Skeletal muscle tissue (tissue), 4 donors: Measurements from ENCODE around the gene COX11. TPM values are rescaled to one million over a fixed set of nuclear protein-coding genes. Genes with fewer than 3 reads are reported as not detected.

Experiments used
- H3K27ac ChIP-seq: one replicate; pipeline ENCODE4 v1.7.0; 2013; ENCODE audit warnings: mild to moderate bottlenecking, low read depth, low read length, inconsistent platforms
- H3K27me3 ChIP-seq, 3 donors: one replicate each; pipeline ENCODE4 v1.7.0; 2013; ENCODE audit warnings: low read length in 3 of 3; ENCODE audit not compliant: control insufficient read depth in 3 of 3, insufficient read depth in 3 of 3
- H3K36me3 ChIP-seq, 3 donors: one replicate each; pipeline ENCODE4 v1.7.0; 2013; ENCODE audit warnings: low read length in 3 of 3; ENCODE audit not compliant: control insufficient read depth in 3 of 3, insufficient read depth in 3 of 3
- H3K4me1 ChIP-seq, 3 donors: one replicate each; pipeline ENCODE4 v1.7.0; 2013; ENCODE audit warnings: low read length in 3 of 3, mild to moderate bottlenecking in 3 of 3; ENCODE audit not compliant: control insufficient read depth in 3 of 3, insufficient read depth in 3 of 3
- H3K4me3 ChIP-seq, 3 donors: one replicate each; pipeline ENCODE4 v1.7.0; 2013; ENCODE audit warnings: low read length in 3 of 3
- H3K9ac ChIP-seq, 3 donors: one replicate each; pipeline ENCODE4 v1.7.0; 2013; ENCODE audit warnings: low read length in 3 of 3, mild to moderate bottlenecking in 3 of 3, moderate library complexity in 2 of 3, low read depth in 1 of 3
- H3K9me3 ChIP-seq, 3 donors: one replicate each; pipeline ENCODE4 v1.7.0; 2013; ENCODE audit warnings: low read length in 3 of 3; ENCODE audit not compliant: control insufficient read depth in 3 of 3
- total RNA-seq: library from RNA; depleted of rRNA; stranded (reverse); fragments of >200 nt; gene quantifications from one replicate; pipeline ENCODE4 v1.2.3, GENCODE V29; 2014
- donor health status: Osteomylitis.

Gene COX11
- total RNA-seq, 1 donor from 2014 or later = 28.2 TPM

- peaks cover 0 to 4% (median 0%) of the 10 kb centered on the region in 3 donors for H3K36me3 ChIP-seq
- H3K4me3 ChIP-seq = no peak overlapping the region
- no peaks in the 10 kb centered on the region for H3K4me1 ChIP-seq
- no peaks in the 10 kb centered on the region for H3K9me3 ChIP-seq
- H3K27ac ChIP-seq = no peak overlapping the region
- no peaks in the 10 kb centered on the region for H3K27me3 ChIP-seq
- H3K9ac ChIP-seq = no peak overlapping the region
Measured at GRCh38 chr17:54982399-54982798, 13.9 kb upstream of the COX11 start.

DNA sequence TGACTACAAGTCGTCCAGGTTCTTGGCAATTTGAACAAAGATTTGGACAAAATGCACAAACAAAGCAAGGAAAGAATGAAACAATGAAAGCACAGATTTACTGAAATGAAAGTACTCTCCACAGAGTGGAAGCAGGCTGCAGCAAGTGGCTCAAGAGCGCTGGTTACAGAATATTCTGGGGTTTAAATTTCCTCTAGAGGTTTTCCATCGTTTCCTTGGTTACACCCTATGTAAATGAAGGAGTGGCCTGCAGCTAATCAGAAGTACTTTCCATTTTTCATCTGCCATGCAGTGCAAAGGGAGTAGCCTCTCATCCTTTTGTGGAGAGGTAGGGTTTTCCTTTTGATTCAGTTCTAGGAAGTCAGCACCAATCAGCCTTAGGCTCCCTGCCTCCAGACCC is 11.9 kb upstream of the COX11 start:
- no peak overlapping the region for H3K4me3 ChIP-seq
- no peak overlapping the region for H3K9ac ChIP-seq
- no peaks in the 10 kb centered on the region for H3K9me3 ChIP-seq
- no peaks in the 10 kb centered on the region for H3K36me3 ChIP-seq
- no peaks in the 10 kb centered on the region for H3K4me1 ChIP-seq
- no peak overlapping the region for H3K27ac ChIP-seq
- no peaks in the 10 kb centered on the region for H3K27me3 ChIP-seq

GRCh38 chr17:54979657-54980056 is 11.2 kb upstream of the COX11 start:
- H3K4me3 ChIP-seq = no peak overlapping the region
- H3K27ac ChIP-seq = no peak overlapping the region
- H3K4me1 ChIP-seq = no peaks in the 10 kb centered on the region
- H3K36me3 ChIP-seq = no peaks in the 10 kb centered on the region
- H3K9ac ChIP-seq = no peak overlapping the region
- H3K9me3 ChIP-seq = no peaks in the 10 kb centered on the region
- no peaks in the 10 kb centered on the region for H3K27me3 ChIP-seq

DNA sequence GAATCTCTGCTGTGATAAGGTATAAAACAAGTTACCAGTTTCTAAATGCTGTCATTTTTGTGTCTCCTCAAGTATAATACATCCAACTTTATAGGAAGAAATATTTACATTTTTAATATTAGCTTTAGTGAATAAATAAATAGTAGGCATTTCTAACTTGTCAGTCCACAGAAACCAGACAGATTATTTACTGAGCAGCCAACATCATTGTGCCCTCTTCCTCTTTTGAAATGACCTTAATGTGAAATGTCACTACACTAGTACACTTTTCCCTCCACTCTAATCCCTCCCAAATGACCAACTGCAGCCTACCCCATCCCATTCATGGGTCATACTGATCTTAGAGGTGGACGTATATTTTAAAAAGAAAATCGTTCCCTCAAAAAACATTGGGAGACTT is 9.3 kb upstream of the COX11 start:
- H3K9ac ChIP-seq = no peak overlapping the region
- no peak overlapping the region for H3K4me3 ChIP-seq
- no peak overlapping the region for H3K27ac ChIP-seq
- no peaks in the 10 kb centered on the region for H3K27me3 ChIP-seq
- no peaks in the 10 kb centered on the region for H3K9me3 ChIP-seq
- H3K36me3 ChIP-seq = no peaks in the 10 kb centered on the region
- H3K4me1 ChIP-seq = no peaks in the 10 kb centered on the region

DNA sequence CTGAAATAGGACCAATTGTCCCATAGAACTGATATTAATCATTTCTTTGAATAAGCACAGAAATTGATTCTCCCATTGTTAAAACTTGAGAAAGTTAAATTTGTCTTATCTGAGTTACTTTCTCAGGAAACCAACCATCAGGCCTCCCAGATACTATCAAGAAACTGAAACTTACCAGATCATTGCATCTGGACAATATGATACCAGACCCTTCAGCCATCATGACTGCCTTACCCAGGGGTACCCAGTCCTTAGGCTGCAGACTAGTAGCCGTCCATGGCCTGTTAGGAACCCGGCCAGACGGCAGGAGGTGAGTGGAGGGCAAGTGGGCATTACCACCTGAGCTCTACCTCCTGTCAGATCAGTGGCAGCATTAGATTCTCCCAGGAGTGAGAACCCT is 7.9 kb upstream of the COX11 start:
- H3K27ac ChIP-seq = no peak overlapping the region
- no peaks in the 10 kb centered on the region for H3K36me3 ChIP-seq
- no peaks in the 10 kb centered on the region for H3K4me1 ChIP-seq
- H3K9me3 ChIP-seq = no peaks in the 10 kb centered on the region
- no peak overlapping the region for H3K9ac ChIP-seq
- no peaks in the 10 kb centered on the region for H3K27me3 ChIP-seq
- no peak overlapping the region for H3K4me3 ChIP-seq

DNA sequence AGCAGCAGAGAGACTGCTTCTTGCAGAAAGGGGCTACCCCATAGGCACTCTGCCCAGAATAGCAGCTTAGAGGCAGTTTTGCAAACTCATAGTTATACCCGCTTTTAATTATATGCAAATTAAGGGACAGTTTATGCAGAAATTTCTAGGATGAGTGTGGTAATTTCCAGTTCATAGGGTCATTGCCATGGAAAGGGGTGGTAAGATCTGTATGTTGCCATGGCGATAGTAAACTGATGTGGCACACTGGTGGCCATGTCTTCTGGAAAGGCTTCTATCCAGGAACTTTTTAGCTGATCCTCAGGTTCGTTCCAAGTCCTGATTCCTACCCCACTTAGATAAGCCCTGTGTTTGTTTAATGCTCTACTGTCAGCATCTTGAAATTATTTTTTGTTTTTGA is 6.3 kb upstream of the COX11 start:
- Histone ChIP-seq H3K27me3 (no peaks in the 10 kb centered on the region), H3K36me3 (no peaks in the 10 kb centered on the region), H3K9ac (no peak overlapping the region), H3K4me1 (peaks cover 0 to 6% (median under 1%) of the 10 kb centered on the region in 3 donors), H3K27ac (no peak overlapping the region), H3K4me3 (no peak overlapping the region), H3K9me3 (no peaks in the 10 kb centered on the region)

- peaks cover 9 to 19% (median 10%) of the 10 kb centered on the region in 3 donors for H3K4me1 ChIP-seq
- H3K9ac ChIP-seq = no peak overlapping the region
- no peaks in the 10 kb centered on the region for H3K27me3 ChIP-seq
- no peak overlapping the region for H3K27ac ChIP-seq
- H3K4me3 ChIP-seq = no peak overlapping the region
- no peaks in the 10 kb centered on the region for H3K9me3 ChIP-seq
- H3K36me3 ChIP-seq = no peaks in the 10 kb centered on the region
Measured at GRCh38 chr17:54972406-54973138, 4.1 kb upstream of the COX11 start.

DNA sequence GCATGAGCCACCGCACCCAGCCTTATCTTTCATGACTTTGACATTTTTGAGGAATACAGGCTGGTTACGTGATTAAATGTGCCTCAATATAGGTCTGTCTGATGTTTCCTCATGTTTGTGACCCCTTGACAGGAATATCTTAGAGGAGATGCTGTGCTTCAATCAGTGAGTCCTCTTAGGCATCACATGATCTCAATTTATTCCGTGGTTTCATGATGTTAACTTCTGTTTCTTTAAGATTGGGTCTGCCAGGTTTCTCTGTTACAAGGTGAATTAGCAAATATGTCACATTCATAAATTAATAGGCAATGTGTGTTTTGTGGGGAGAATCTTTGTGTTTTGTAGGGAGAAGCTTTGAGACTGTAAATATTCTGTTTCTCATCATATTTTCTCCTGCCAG is 3.4 kb upstream of the COX11 start:
- H3K27me3 ChIP-seq = no peaks in the 10 kb centered on the region
- H3K9me3 ChIP-seq = no peaks in the 10 kb centered on the region
- no peak overlapping the region for H3K27ac ChIP-seq
- no peak overlapping the region for H3K4me3 ChIP-seq
- no peaks in the 10 kb centered on the region for H3K36me3 ChIP-seq
- H3K4me1 ChIP-seq = peaks cover 11 to 23% (median 11%) of the 10 kb centered on the region in 3 donors
- no peak overlapping the region for H3K9ac ChIP-seq

DNA sequence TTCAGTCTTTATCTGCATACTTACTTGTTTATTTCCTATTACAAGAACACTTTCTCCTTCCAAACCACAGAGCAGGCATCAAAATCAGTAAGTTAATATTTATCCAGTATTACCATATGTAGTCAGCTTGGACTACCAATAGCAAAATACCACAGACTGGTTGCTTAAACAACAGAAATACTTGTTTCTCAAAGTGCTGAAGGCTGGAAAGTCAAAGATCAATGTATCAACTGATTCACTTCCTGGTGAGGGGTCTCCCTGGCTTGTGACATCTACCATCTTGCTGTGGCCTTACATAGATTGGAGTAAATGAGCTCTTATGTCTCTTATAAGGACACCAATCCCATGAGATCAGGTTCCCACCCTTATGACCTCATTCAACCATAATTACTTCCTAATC is 2.7 kb upstream of the COX11 start:
- H3K27me3 ChIP-seq = no peaks in the 10 kb centered on the region
- H3K4me3 ChIP-seq = no peak overlapping the region
- no peaks in the 10 kb centered on the region for H3K36me3 ChIP-seq
- peaks cover 11 to 23% (median 11%) of the 10 kb centered on the region in 3 donors for H3K4me1 ChIP-seq
- no peaks in the 10 kb centered on the region for H3K9me3 ChIP-seq
- H3K27ac ChIP-seq = no peak overlapping the region
- H3K9ac ChIP-seq = no peak overlapping the region

- Histone ChIP-seq H3K27me3 (no peaks in the 10 kb centered on the region), H3K9ac (peak overlapping the region; percentile 93 to 94 (median 93)), H3K4me3 (peak overlapping the region; percentile 93 to 98 (median 96)), H3K27ac (peak overlapping the region; percentile 86), H3K9me3 (no peaks in the 10 kb centered on the region), H3K4me1 (peaks cover 11 to 23% (median 11%) of the 10 kb centered on the region in 3 donors), H3K36me3 (peaks cover 0 to under 1% (median 0%) of the 10 kb centered on the region in 3 donors)
Measured at GRCh38 chr17:54969658-54970572, 1.5 kb upstream of the COX11 start.
